ENCODE measurements around the gene HDAC4.

The HDAC4 gene

DNA sequence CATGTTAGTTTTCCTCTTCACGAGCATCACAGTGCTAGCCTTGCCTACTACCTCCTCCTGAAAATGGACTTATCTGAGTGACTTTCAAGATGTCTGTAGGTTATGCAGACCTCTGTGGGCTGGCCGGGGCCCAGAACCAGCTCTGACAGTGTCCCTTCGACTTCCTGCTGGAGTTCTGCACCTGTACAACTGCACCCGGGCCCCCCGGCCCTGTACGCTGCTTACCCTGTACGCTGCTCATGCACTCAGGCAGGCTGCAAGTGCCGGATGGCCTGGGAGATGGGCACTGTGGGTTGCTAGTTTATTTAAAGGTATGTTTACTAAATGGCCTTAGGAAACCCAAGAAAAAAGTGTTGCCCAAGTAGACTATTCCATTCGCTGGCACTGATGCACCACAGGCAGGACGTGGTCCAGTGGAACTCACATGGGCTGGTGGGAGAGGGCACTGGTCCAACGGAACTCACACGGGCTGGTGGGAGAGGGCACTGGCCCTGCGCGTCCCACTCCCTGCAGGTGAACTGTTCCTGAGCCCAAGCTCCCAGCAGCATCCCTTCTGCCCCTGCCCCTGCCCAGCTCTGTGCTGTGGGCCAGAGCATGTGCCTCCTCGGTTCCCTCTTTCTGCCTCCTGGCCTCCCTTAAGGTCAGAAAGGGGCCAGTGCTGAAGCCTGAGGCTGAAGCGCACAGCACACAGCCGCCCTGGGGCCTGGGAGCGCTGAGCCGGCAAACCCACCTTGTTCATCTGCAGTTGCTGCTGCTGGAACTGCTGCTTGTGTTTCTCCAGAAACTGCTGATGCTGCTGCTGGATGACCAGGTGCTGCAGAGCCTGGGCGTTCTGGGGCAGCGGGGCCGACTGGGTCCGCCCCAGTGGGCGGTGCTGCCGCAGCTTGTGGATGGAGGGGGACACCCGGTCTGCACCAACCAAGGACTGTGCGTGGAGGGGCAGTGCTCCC, 274.8 kb downstream of the HDAC4 start:
- no peak for ATAC-seq (replicated peaks)
- H3K4me1 Mint-ChIP-seq (ENCODE audit: low read depth in 2 of 2), result no peaks in the 10 kb centered on the region
- peaks cover 40% of the 10 kb centered on the region for H3K36me3 Mint-ChIP-seq (ENCODE audit: insufficient read depth)
- no peaks in the 10 kb centered on the region for H3K9me3 Mint-ChIP-seq
- no peak overlapping the region for H3K4me3 Mint-ChIP-seq
- no peak overlapping the region for H3K27ac Mint-ChIP-seq
- DNase-seq, result no peak
- no peaks in the 10 kb centered on the region for H3K27me3 Mint-ChIP-seq

- Mint-ChIP-seq H3K9me3 (no peaks in the 10 kb centered on the region), H3K4me1 (ENCODE audit: low read depth in 2 of 2) (peaks cover 8 to 9% of the 10 kb centered on the region in 2 donors), H3K27me3 (no peaks in the 10 kb centered on the region), H3K36me3 (ENCODE audit: insufficient read depth) (peaks cover 40% of the 10 kb centered on the region), H3K4me3 (no peak overlapping the region), H3K27ac (no peak overlapping the region)
- ATAC-seq (replicated peaks) (no peak), DNase-seq (no peak)
Measured at GRCh38 chr2:239124152-239124899, 276.5 kb downstream of the HDAC4 start.

GRCh38 chr2:239122421-239123110, 278.3 kb downstream of the HDAC4 start:
- H3K27me3 Mint-ChIP-seq, result no peaks in the 10 kb centered on the region
- no peak overlapping the region for H3K27ac Mint-ChIP-seq
- peaks cover 15 to 23% of the 10 kb centered on the region in 2 donors for H3K4me1 Mint-ChIP-seq (ENCODE audit: low read depth in 2 of 2)
- no peak overlapping the region for H3K4me3 Mint-ChIP-seq
- no peaks in the 10 kb centered on the region for H3K9me3 Mint-ChIP-seq
- DNase-seq (no peak), ATAC-seq (replicated peaks) (no peak)
- H3K36me3 Mint-ChIP-seq (ENCODE audit: insufficient read depth), result peaks cover 35% of the 10 kb centered on the region

- H3K4me1 Mint-ChIP-seq (ENCODE audit: low read depth in 2 of 2), result peaks cover 20 to 31% of the 10 kb centered on the region in 2 donors
- ATAC-seq (replicated peaks), result no peak
- no peaks in the 10 kb centered on the region for H3K9me3 Mint-ChIP-seq
- no peak overlapping the region for H3K4me3 Mint-ChIP-seq
- no peak overlapping the region for H3K27ac Mint-ChIP-seq
- H3K36me3 Mint-ChIP-seq (ENCODE audit: insufficient read depth), result peaks cover 31% of the 10 kb centered on the region
- DNase-seq, result no peak
- no peaks in the 10 kb centered on the region for H3K27me3 Mint-ChIP-seq
Measured at GRCh38 chr2:239121600-239122012, 279.2 kb downstream of the HDAC4 start.

DNA sequence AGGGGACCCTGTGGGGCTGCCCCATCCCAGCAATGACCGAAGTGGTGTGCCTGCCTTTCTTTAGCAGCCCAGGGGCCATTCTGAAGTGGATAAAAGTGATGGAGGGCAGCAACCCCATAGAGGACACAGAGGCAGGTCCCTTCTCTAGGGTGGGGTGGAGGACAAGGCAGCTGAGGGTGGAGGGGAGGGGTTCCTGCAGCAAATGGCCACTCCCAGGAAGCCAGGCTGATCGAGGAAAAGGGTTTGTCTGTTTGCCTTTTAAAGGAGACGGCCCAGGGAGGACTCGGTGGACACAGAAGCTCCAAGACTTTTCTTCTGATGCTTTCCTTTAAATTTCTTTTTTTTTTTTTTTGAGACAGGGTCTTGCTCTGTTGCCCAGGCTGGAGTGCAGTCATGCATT, 280.2 kb downstream of the HDAC4 start:
- Mint-ChIP-seq H3K27ac (peak overlapping the region in 1 of 2 donors; percentile 55), H3K4me3 (no peak overlapping the region), H3K9me3 (no peaks in the 10 kb centered on the region), H3K27me3 (no peaks in the 10 kb centered on the region), H3K36me3 (ENCODE audit: insufficient read depth) (peaks cover 25% of the 10 kb centered on the region), H3K4me1 (ENCODE audit: low read depth in 2 of 2) (peaks cover 20 to 36% of the 10 kb centered on the region in 2 donors)
- no peak for ATAC-seq (replicated peaks)
- DNase-seq, result no peak

- Mint-ChIP-seq H3K27ac (peak overlapping the region; percentile 55 to 66), H3K27me3 (no peaks in the 10 kb centered on the region), H3K4me1 (ENCODE audit: low read depth in 2 of 2) (peaks cover 20 to 38% of the 10 kb centered on the region in 2 donors), H3K9me3 (no peaks in the 10 kb centered on the region), H3K4me3 (peak overlapping the region in 1 of 2 donors; percentile 66), H3K36me3 (ENCODE audit: insufficient read depth) (peaks cover 20% of the 10 kb centered on the region)
- ATAC-seq (replicated peaks) (no peak), DNase-seq (no peak)
Measured at GRCh38 chr2:239119346-239120126, 281.3 kb downstream of the HDAC4 start.

DNA sequence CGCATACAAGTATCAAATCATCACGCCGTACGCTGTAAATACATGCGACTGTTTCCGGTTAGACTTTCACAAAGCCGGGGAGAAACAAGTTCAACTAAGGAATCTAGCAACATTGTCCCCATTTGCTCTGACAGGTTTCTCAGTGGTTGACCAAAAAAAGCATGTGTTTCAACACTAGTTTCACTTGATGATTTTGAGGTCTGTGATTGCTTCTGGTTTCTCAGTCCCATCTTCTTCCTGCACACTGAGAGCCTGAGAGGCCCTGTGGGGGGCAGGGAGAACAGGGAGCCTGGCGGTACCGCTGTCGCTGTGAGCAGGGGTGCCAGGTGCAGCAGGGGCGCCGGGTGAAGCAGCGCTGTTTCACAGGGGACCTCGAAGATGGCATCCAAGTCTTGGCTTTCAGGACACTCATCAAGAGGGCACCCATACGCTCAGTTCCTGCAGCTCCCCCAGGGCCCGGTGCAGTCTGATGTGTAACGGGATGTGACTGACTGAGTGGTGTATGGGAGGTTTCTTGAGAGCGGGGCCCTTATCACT, 282.1 kb downstream of the HDAC4 start:
- Mint-ChIP-seq H3K27me3 (no peaks in the 10 kb centered on the region), H3K4me1 (ENCODE audit: low read depth in 2 of 2) (peaks cover 20 to 38% of the 10 kb centered on the region in 2 donors), H3K27ac (peak overlapping the region in 1 of 2 donors; percentile 66), H3K36me3 (ENCODE audit: insufficient read depth) (peaks cover 19% of the 10 kb centered on the region), H3K4me3 (peak overlapping the region in 1 of 2 donors; percentile 66), H3K9me3 (no peaks in the 10 kb centered on the region)
- peak; percentile 76 for ATAC-seq (replicated peaks)
- DNase-seq, result peak in 1 of 3 experiments; percentile 7

- no peaks in the 10 kb centered on the region for H3K9me3 Mint-ChIP-seq
- no peaks in the 10 kb centered on the region for H3K27me3 Mint-ChIP-seq
- peak overlapping the region in 1 of 2 donors; percentile 66 for H3K27ac Mint-ChIP-seq
- no peak for ATAC-seq (replicated peaks)
- peak overlapping the region in 1 of 2 donors; percentile 66 for H3K4me3 Mint-ChIP-seq
- peaks cover 20 to 38% of the 10 kb centered on the region in 2 donors for H3K4me1 Mint-ChIP-seq (ENCODE audit: low read depth in 2 of 2)
- H3K36me3 Mint-ChIP-seq (ENCODE audit: insufficient read depth), result peaks cover 19% of the 10 kb centered on the region
- DNase-seq, result no peak
Measured at GRCh38 chr2:239118264-239118663, 282.6 kb downstream of the HDAC4 start.

DNA sequence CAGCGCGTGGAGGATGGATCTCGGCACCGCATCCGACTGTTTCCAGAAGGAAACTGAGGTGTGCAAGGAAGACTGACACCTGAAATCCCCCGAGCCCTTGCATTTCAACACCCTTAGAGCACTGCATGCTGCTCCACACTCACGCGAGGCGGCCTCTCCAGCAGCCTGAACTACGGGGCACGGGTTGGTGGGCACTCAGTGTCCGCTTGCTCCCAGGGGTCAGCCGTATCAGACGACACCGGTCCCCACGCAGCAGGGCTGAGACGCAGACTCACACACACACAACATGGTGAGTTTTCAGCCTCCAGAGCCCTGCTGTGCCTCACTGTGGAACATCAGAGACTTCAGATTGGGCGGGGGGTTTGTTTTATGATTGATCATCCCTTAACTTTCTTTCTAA, 283.0 kb downstream of the HDAC4 start:
- DNase-seq (no peak), ATAC-seq (replicated peaks) (no peak)
- H3K27me3 Mint-ChIP-seq, result no peaks in the 10 kb centered on the region
- no peak overlapping the region for H3K4me3 Mint-ChIP-seq
- no peaks in the 10 kb centered on the region for H3K9me3 Mint-ChIP-seq
- H3K4me1 Mint-ChIP-seq (ENCODE audit: low read depth in 2 of 2), result peaks cover 20 to 38% of the 10 kb centered on the region in 2 donors
- peak overlapping the region in 1 of 2 donors; percentile 66 for H3K27ac Mint-ChIP-seq
- peaks cover 19% of the 10 kb centered on the region for H3K36me3 Mint-ChIP-seq (ENCODE audit: insufficient read depth)

GRCh38 chr2:239116456-239117246, 284.2 kb downstream of the HDAC4 start:
- peak overlapping the region in 1 of 2 donors; percentile 56 for H3K4me3 Mint-ChIP-seq
- H3K4me1 Mint-ChIP-seq (ENCODE audit: low read depth in 2 of 2), result peaks cover 20 to 40% of the 10 kb centered on the region in 2 donors
- ATAC-seq (replicated peaks) (no peak), DNase-seq (no peak)
- no peaks in the 10 kb centered on the region for H3K9me3 Mint-ChIP-seq
- H3K27ac Mint-ChIP-seq, result peak overlapping the region; percentile 57 to 85
- no peaks in the 10 kb centered on the region for H3K27me3 Mint-ChIP-seq
- H3K36me3 Mint-ChIP-seq (ENCODE audit: insufficient read depth), result peaks cover 23% of the 10 kb centered on the region

DNA sequence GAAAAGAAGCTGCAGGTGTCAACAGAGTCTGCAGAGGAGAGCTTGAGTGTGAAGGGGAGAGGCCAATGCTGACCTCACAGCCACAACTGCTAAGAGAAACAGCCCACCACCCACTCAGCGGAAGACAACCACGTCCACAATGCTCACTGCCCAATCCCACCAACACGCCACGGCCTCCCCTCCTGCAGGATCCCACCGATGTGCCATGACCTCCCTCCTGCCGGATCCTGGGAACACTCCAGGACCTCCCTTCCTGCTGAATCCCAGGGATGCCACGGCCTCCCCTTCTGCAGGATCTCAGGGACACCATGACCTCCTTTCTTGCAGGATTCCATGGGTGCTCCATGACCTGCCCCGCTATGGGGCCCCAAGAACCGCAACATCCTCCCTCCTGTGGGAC, 285.2 kb downstream of the HDAC4 start:
- DNase-seq (no peak), ATAC-seq (replicated peaks) (no peak)
- H3K36me3 Mint-ChIP-seq (ENCODE audit: insufficient read depth), result peaks cover 28% of the 10 kb centered on the region
- no peaks in the 10 kb centered on the region for H3K9me3 Mint-ChIP-seq
- no peak overlapping the region for H3K4me3 Mint-ChIP-seq
- peaks cover 20 to 40% of the 10 kb centered on the region in 2 donors for H3K4me1 Mint-ChIP-seq (ENCODE audit: low read depth in 2 of 2)
- H3K27me3 Mint-ChIP-seq, result no peaks in the 10 kb centered on the region
- peak overlapping the region; percentile 57 to 85 for H3K27ac Mint-ChIP-seq
